Suppressor macrophage (primary cell): Measurements from ENCODE around the gene NKX6-1.

ENCODE experiments used
- DNase-seq, 4 experiments: peaks; one replicate each; pipeline ENCODE4 v3.0.0-alpha.2; 2020 to 2022
- total RNA-seq, 17 experiments: gene quantifications; one replicate each; lab custom pipeline; 2026; ENCODE audit warnings: mixed read lengths in 6 of 17, inconsistent platforms in 3 of 17; lab: John Stamatoyannopoulos, UW

Gene NKX6-1
- 0 to 1.1 (median 0) reads per million in 17 experiments for total RNA-seq

- DNase-seq, result peak; percentile 72 to 85 (median 76)
These were observed at the start of gene NKX6-1 for GRCh38 chr4:84498935-84499623. TSS of gene NKX6-1 (minus strand) at chr4:84499292. CDS start at chr4:84498228, 1,064 bp downstream.

- peak; percentile 17 to 58 (median 52) for DNase-seq
These were observed 48.1 kb upstream of the NKX6-1 start for GRCh38 chr4:84547211-84547610.

- no peak for DNase-seq
These were observed 46.0 kb upstream of the NKX6-1 start for GRCh38 chr4:84545093-84545492.

- DNase-seq, result no peak
These were observed 36.8 kb upstream of the NKX6-1 start for GRCh38 chr4:84535901-84536300.

GRCh38 chr4:84531689-84532088 lies 32.6 kb upstream of the NKX6-1 start:
- DNase-seq, result no peak

GRCh38 chr4:84530871-84531270 lies 31.8 kb upstream of the NKX6-1 start:
- no peak for DNase-seq

- DNase-seq, result no peak
These were observed 31.4 kb upstream of the NKX6-1 start for GRCh38 chr4:84530454-84530853.

GRCh38 chr4:84529169-84529751 lies 30.2 kb upstream of the NKX6-1 start:
- peak in 3 of 4 experiments; percentile 13 to 74 (median 60) for DNase-seq

- peak in 2 of 4 experiments; percentile 32 to 47 for DNase-seq
These were observed 28.3 kb upstream of the NKX6-1 start for GRCh38 chr4:84527391-84527790.

GRCh38 chr4:84515075-84515474 lies 16.0 kb upstream of the NKX6-1 start:
- DNase-seq, result no peak

GRCh38 chr4:84512277-84512676 lies 13.2 kb upstream of the NKX6-1 start:
- no peak for DNase-seq

- DNase-seq, result no peak
These were observed 12.6 kb upstream of the NKX6-1 start for GRCh38 chr4:84511703-84512102.

GRCh38 chr4:84507941-84508340 lies 8.8 kb upstream of the NKX6-1 start:
- DNase-seq, result no peak

- no peak for DNase-seq
These were observed 5.7 kb upstream of the NKX6-1 start for GRCh38 chr4:84504821-84505220.

- peak; percentile 70 to 86 (median 76) for DNase-seq
These were observed 4.7 kb upstream of the NKX6-1 start for GRCh38 chr4:84503495-84504437.

- DNase-seq, result no peak
These were observed 3.9 kb upstream of the NKX6-1 start for GRCh38 chr4:84502955-84503373.

GRCh38 chr4:84502333-84502954 lies 3.4 kb upstream of the NKX6-1 start:
- no peak for DNase-seq

- DNase-seq, result no peak
These were observed 2.7 kb upstream of the NKX6-1 start for GRCh38 chr4:84501721-84502267.

- no peak for DNase-seq
These were observed 2.1 kb upstream of the NKX6-1 start for GRCh38 chr4:84501202-84501503.

GRCh38 chr4:84500386-84501201 lies 1.5 kb upstream of the NKX6-1 start:
- DNase-seq, result no peak

- DNase-seq, result no peak
These were observed 511 bp upstream of the NKX6-1 start for GRCh38 chr4:84499624-84499982.
